ENCODE results near the gene CPNE6.

The CPNE6 gene

GRCh38 chr14:24051789-24052655 is 19.3 kb upstream of the CPNE6 start, which contains the start of gene CARMIL3 (continued):
- peak; percentile 53; the same call in 1 of the 2 replicates for TF ChIP-seq KLF7 (tag by site-specific recombination; IDR thresholded peaks at IDR 0.05; ENCODE audit: borderline replicate concordance)
- TF ChIP-seq ZNF654 (tag by site-specific recombination; IDR thresholded peaks at IDR 0.05; ENCODE audit: low read depth), result no peak
- peak; percentile 18; the same call in 1 of the 2 replicates for TF ChIP-seq ZNF398 (tag by site-specific recombination; IDR thresholded peaks at IDR 0.05)
- TF ChIP-seq ZNF211 (tag by site-specific recombination; IDR thresholded peaks at IDR 0.05; ENCODE audit: low read depth), result no peak
- TF ChIP-seq SALL2 (tag by site-specific recombination; IDR thresholded peaks at IDR 0.05; ENCODE audit: borderline replicate concordance), result no peak
- TF ChIP-seq KLF10 (tag by site-specific recombination; IDR thresholded peaks at IDR 0.05), result no peak
- no peak for TF ChIP-seq ZNF585B (tag by site-specific recombination; IDR thresholded peaks at IDR 0.05)
- no peak for TF ChIP-seq ZNF776 (tag by site-specific recombination; IDR thresholded peaks at IDR 0.05; ENCODE audit: borderline replicate concordance)
- no peak for TF ChIP-seq ZNF530 (tag by site-specific recombination; IDR thresholded peaks at IDR 0.05; ENCODE audit: low read depth)
- no peak for TF ChIP-seq ZNF501 (tag by site-specific recombination; IDR thresholded peaks at IDR 0.05)
- no peak for TF ChIP-seq ZNF354C (tag by site-specific recombination; IDR thresholded peaks at IDR 0.05; ENCODE audit: borderline replicate concordance, low read depth)

- no peak overlapping the region for H3K4me3 ChIP-seq (ENCODE audit: low read depth, low read length)
- POLR2A ChIA-PET, result interaction anchor here (0.8 to 1.7 kb wide), 5 partner anchors 30 to 218 kb away, joined by 3 to 12 read pairs (median 4); partner anchors contain the start of genes PCK2, RABGGTA and TINF2
- TF ChIP-seq ZSCAN30 (tag by site-specific recombination; IDR thresholded peaks at IDR 0.05), result no peak
- TF ChIP-seq GLIS2 (tag by site-specific recombination; IDR thresholded peaks at IDR 0.05), result no peak
- no peak for TF ChIP-seq ZNF704 (tag by site-specific recombination; IDR thresholded peaks at IDR 0.05)
- no peak for TF ChIP-seq ZNF19 (tag by site-specific recombination; IDR thresholded peaks at IDR 0.05; ENCODE audit: low read depth)
- TF ChIP-seq ZNF416 (tag by site-specific recombination; IDR thresholded peaks at IDR 0.05), result no peak
- peak; percentile 59 for TF ChIP-seq ZFHX2 (tag by site-specific recombination; conservative IDR thresholded peaks at IDR 0.05)
- no peak for TF ChIP-seq ZBTB48 (tag by site-specific recombination; IDR thresholded peaks at IDR 0.05)
- no peak for TF ChIP-seq ZNF529 (tag by site-specific recombination; IDR thresholded peaks at IDR 0.05; ENCODE audit: insufficient replicate concordance)
- no peak for TF ChIP-seq ZFP3 (tag by site-specific recombination; IDR thresholded peaks at IDR 0.05; ENCODE audit: low read depth)
- no peak for TF ChIP-seq ZNF280D (tag by site-specific recombination; IDR thresholded peaks at IDR 0.05)
- 0 out of 2 replicates have a peak, but pooled peaks have one; percentile 0 for TF ChIP-seq ZNF629 (tag by site-specific recombination; IDR thresholded peaks at IDR 0.05)
- no peak; the same call in 1 of the 2 replicates for TF ChIP-seq ZBTB20 (tag by site-specific recombination; IDR thresholded peaks at IDR 0.05)
- TF ChIP-seq PRDM1 (tag by site-specific recombination; IDR thresholded peaks at IDR 0.05), result no peak
- no peak for TF ChIP-seq ZNF202 (tag by site-specific recombination; IDR thresholded peaks at IDR 0.05; ENCODE audit: borderline replicate concordance)
- TF ChIP-seq ZNF670 (tag by site-specific recombination; IDR thresholded peaks at IDR 0.05; ENCODE audit: low read depth), result no peak
- TF ChIP-seq IKZF3 (tag by site-specific recombination; IDR thresholded peaks at IDR 0.05), result no peak
- no peak for TF ChIP-seq HOXA7 (CRISPR knock-in tag; IDR thresholded peaks at IDR 0.05; ENCODE audit: borderline replicate concordance)
- no peak for TF ChIP-seq ZNF146 (tag by site-specific recombination; IDR thresholded peaks at IDR 0.05)
- no peak for TF ChIP-seq ZNF501 (tag by site-specific recombination; IDR thresholded peaks at IDR 0.05)
These were observed 18.5 kb upstream of the CPNE6 start for GRCh38 chr14:24052656-24053547.

More at GRCh38 chr14:24052656-24053547, 18.5 kb upstream of the CPNE6 start:
- Histone ChIP-seq H3K9me3 (ENCODE audit: control insufficient read depth, insufficient read depth, low read depth, low read length) (no peaks in the 10 kb centered on the region), H3K27ac (ENCODE audit: extremely low read depth, low read depth, low read length) (no peak overlapping the region), H3K36me3 (ENCODE audit: control insufficient read depth in 2 of 2, insufficient read depth in 1 of 2, low read length in 2 of 2) (no peaks in the 10 kb centered on the region), H3K4me1 (ENCODE audit: control insufficient read depth, insufficient read depth, low read length) (no peaks in the 10 kb centered on the region)
- CTCF ChIA-PET, result interaction anchor here (0.6 to 3.2 kb wide), 6 partner anchors 18 to 161 kb away, joined by 3 to 12 read pairs (median 4); partner anchors contain the start of gene CHMP4A

Data from HEK293 (cell line).